Calu3 (cell line): Measurements from ENCODE around the gene SLC38A7. TPM values are rescaled to one million over a fixed set of nuclear protein-coding genes. Genes with fewer than 3 reads are reported as not detected.

Experiments
- BruUV-seq: library from RNA; stranded (reverse); fragments of 400-500 nt; replicated peaks from 2 replicates; lab custom pipeline; 2021; lab: Mats Ljungman, UMichigan
- CTCF ChIA-PET: fragments of 300-600 bp; sonication (Branson Sonifier 250); formaldehyde crosslinking; loops from one replicate; lab custom pipeline; 2022; ENCODE audit warnings: antibody characterized with exemption; lab: Charles Lee
- DNase-seq: peaks from one replicate; pipeline ENCODE4 v3.0.0; 2022
- H3K27ac Mint-ChIP-seq: one replicate; pipeline ENCODE4 v1.8.0; 2022; ENCODE audit warnings: mixed read lengths; ENCODE audit not compliant: unreplicated experiment
- H3K27me3 Mint-ChIP-seq: one replicate; pipeline ENCODE4 v1.8.0; 2022; ENCODE audit warnings: mixed read lengths; ENCODE audit not compliant: unreplicated experiment
- H3K36me3 Mint-ChIP-seq: one replicate; pipeline ENCODE4 v1.8.0; 2022; ENCODE audit warnings: mild to moderate bottlenecking, moderate library complexity, mixed read lengths; ENCODE audit not compliant: insufficient read depth, unreplicated experiment
- H3K4me1 Mint-ChIP-seq: one replicate; pipeline ENCODE4 v1.8.0; 2022; ENCODE audit warnings: mild to moderate bottlenecking, low read depth, mixed read lengths; ENCODE audit not compliant: unreplicated experiment
- H3K4me3 Mint-ChIP-seq: one replicate; pipeline ENCODE4 v1.8.0; 2022; ENCODE audit warnings: mild to moderate bottlenecking, low read depth, moderate library complexity, mixed read lengths; ENCODE audit not compliant: unreplicated experiment
- H3K9me3 Mint-ChIP-seq: one replicate; pipeline ENCODE4 v1.8.0; 2022; ENCODE audit warnings: low read depth, mixed read lengths; ENCODE audit not compliant: unreplicated experiment
- intact Hi-C: fragments of 100-400 bp; cut with micrococcal nuclease; formaldehyde crosslinking; loops from one replicate; pipeline ENCODE4 v1.10.0; 2022; ENCODE audit not compliant: unreplicated experiment
- total RNA-seq: library from RNA; stranded (reverse); gene quantifications from 2 replicates; pipeline ENCODE4 v1.2.3, GENCODE V29; 2022
- TF ChIP-seq, protein P1 (sequence below): fragments of 200-600 bp; IDR thresholded peaks from one replicate; pipeline ENCODE4 v1.8.0; 2022; ENCODE audit warnings: antibody characterized with exemption; ENCODE audit not compliant: unreplicated experiment

Gene SLC38A7
- total RNA-seq, 1 experiment from 2014 or later = 23.3 TPM

DNA sequence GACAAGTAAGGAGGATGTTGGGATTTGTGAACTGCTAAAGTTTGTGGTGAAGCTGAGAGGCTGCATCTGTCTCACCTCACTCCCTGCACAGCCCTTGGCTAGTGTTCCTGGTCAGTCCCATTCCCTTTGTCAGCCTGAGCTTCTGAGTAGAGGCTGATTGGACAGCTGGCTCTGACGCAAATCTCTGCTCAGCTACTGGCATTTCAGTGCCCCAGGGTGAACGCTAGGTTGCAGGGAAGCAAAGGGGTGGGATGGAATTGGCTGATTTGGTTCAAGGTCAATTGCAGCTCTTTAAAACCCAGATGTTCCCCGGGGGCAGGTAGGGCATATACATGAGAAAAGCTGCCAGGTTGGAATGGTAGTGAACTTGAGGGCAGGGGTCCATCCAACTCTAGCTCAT, 31.8 kb downstream of the SLC38A7 start:
- Mint-ChIP-seq H3K9me3 (no peaks in the 10 kb centered on the region), H3K4me3 (no peak overlapping the region), H3K36me3 (no peaks in the 10 kb centered on the region), H3K27me3 (peaks cover 18% of the 10 kb centered on the region), H3K27ac (no peak overlapping the region), H3K4me1 (no peaks in the 10 kb centered on the region)
- TF ChIP-seq, protein P1, sequence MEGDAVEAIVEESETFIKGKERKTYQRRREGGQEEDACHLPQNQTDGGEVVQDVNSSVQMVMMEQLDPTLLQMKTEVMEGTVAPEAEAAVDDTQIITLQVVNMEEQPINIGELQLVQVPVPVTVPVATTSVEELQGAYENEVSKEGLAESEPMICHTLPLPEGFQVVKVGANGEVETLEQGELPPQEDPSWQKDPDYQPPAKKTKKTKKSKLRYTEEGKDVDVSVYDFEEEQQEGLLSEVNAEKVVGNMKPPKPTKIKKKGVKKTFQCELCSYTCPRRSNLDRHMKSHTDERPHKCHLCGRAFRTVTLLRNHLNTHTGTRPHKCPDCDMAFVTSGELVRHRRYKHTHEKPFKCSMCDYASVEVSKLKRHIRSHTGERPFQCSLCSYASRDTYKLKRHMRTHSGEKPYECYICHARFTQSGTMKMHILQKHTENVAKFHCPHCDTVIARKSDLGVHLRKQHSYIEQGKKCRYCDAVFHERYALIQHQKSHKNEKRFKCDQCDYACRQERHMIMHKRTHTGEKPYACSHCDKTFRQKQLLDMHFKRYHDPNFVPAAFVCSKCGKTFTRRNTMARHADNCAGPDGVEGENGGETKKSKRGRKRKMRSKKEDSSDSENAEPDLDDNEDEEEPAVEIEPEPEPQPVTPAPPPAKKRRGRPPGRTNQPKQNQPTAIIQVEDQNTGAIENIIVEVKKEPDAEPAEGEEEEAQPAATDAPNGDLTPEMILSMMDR = no peak
- CTCF ChIA-PET = interaction anchor here (0.7 to 1.0 kb wide), 3 partner anchors 8 to 515 kb away, joined by 4 to 8 read pairs (median 5); no protein-coding TSS in a partner anchor
- intact Hi-C loops = no loop called here
- DNase-seq = no peak
- no TSS peak for BruUV-seq

- H3K4me3 Mint-ChIP-seq = no peak overlapping the region
- no peak overlapping the region for H3K27ac Mint-ChIP-seq
- H3K36me3 Mint-ChIP-seq = no peaks in the 10 kb centered on the region
- CTCF ChIA-PET = no interaction called here
- BruUV-seq = no TSS peak
- intact Hi-C loops = no loop called here
- peaks cover 18% of the 10 kb centered on the region for H3K27me3 Mint-ChIP-seq
- DNase-seq = no peak
- TF ChIP-seq, protein P1 = no peak
- H3K9me3 Mint-ChIP-seq = no peaks in the 10 kb centered on the region
- H3K4me1 Mint-ChIP-seq = no peaks in the 10 kb centered on the region
These were observed 32.6 kb downstream of the SLC38A7 start for GRCh38 chr16:58651965-58652348.

- H3K9me3 Mint-ChIP-seq = no peaks in the 10 kb centered on the region
- CTCF ChIA-PET = no interaction called here
- H3K27me3 Mint-ChIP-seq = peaks cover 13% of the 10 kb centered on the region
- H3K4me1 Mint-ChIP-seq = no peaks in the 10 kb centered on the region
- no peak for DNase-seq
- H3K4me3 Mint-ChIP-seq = no peak overlapping the region
- BruUV-seq = no TSS peak
- H3K36me3 Mint-ChIP-seq = no peaks in the 10 kb centered on the region
- intact Hi-C loops = loop anchor here (5.0 kb wide), 1 partner anchor 152 kb away; no protein-coding TSS in a partner anchor
- TF ChIP-seq, protein P1 = no peak
- H3K27ac Mint-ChIP-seq = no peak overlapping the region
These were observed 34.9 kb downstream of the SLC38A7 start for GRCh38 chr16:58649707-58650106.

DNA sequence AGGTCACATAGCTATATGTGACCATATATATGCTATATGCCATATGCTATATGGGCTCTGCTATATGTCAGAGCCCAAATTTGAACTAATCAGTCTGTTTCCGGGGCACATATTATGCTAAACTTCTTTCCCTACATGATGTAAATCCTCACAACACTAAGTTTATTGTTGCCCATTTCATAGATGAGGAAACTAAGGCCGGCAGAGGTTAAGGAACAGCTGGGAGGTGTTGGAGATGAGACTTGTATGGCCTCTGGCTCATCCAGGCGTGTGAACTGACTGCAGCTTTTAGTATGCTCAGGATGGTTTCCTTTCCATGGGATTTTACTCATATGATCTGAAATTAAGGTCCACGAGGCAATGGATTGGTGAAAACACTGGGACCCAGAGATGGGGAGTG, 37.5 kb downstream of the SLC38A7 start:
- Mint-ChIP-seq H3K4me3 (no peak overlapping the region), H3K27me3 (no peaks in the 10 kb centered on the region), H3K36me3 (no peaks in the 10 kb centered on the region), H3K9me3 (no peaks in the 10 kb centered on the region), H3K27ac (no peak overlapping the region), H3K4me1 (no peaks in the 10 kb centered on the region)
- no TSS peak for BruUV-seq
- intact Hi-C loops = loop anchor here (5.0 kb wide), 1 partner anchor 150 kb away; no protein-coding TSS in a partner anchor
- TF ChIP-seq, protein P1 = no peak
- no peak for DNase-seq
- CTCF ChIA-PET = interaction anchor here (0.7 kb wide), 1 partner anchor 1110 kb away, joined by 4 read pairs; no protein-coding TSS in a partner anchor
